GM12892 (cell line): ENCODE results near the gene LTK.

Experiments
- POLR2A ChIP-seq: IDR thresholded peaks from 2 replicates; pipeline ENCODE4 v1.6.1; 2011; ENCODE audit warnings: low read depth, low read length, control low read depth
- TAF1 ChIP-seq: IDR thresholded peaks from 2 replicates; pipeline ENCODE4 v1.6.1; 2011; ENCODE audit warnings: low read depth, mild to moderate bottlenecking, control low read depth, low read length, borderline replicate concordance

DNA sequence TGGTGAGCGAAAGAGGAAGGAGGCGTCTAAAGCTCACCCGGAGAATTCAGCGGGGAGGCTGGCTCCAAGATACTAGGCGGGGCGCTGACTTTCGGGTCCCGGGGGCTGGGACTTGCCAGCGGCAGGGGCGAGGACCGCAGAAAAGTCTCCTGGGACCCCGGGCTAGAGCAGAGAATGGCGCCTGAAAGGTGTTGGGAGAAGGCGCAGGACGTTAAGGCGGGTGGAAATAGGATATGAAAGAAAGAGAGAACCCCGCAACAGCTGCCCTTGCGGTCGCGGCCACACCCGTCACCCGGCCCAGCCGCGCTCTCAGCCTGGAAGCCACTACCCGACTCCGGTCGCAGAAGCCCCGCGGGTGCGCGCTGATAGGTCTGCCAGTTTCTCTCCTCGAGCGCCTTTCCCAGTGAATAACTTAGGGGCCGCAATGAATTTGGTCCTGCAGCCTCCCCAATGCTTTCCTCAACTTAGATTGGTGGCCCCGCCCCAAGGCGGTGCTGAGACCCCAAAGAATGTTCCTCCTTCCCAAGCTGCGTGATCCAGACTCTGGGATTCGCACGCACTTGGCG, 604 bp downstream of the LTK start:
- TF ChIP-seq TAF1 (no peak), POLR2A (no peak)
